Bronchial epithelial cell (primary cell): Measurements from ENCODE around the gene SMAD3. TPM values are rescaled to one million over a fixed set of nuclear protein-coding genes. Genes with fewer than 3 reads are reported as not detected.

Experiments
- DNase-seq: peaks from one replicate; pipeline ENCODE4 v3.0.0-alpha.2; 2010; ENCODE audit warnings: low read depth
- FAIRE-seq: peaks from 2 replicates; lab custom pipeline; 2011; peaks lifted over from hg19 to GRCh38; lab: Jason Lieb, UNC
- H3K27me3 ChIP-seq: 2 replicates; pipeline ENCODE4 v1.5.1; 2011; ENCODE audit warnings: low read length; ENCODE audit not compliant: control insufficient read depth, insufficient read depth
- H3K36me3 ChIP-seq: 2 replicates; pipeline ENCODE4 v1.5.1; 2011; ENCODE audit warnings: low read length; ENCODE audit not compliant: control insufficient read depth, insufficient read depth
- H3K4me3 ChIP-seq: 2 replicates; pipeline ENCODE4 v1.5.1; 2011; ENCODE audit warnings: mild to moderate bottlenecking, low read depth, low read length, control low read depth
- CTCF ChIP-seq: IDR thresholded peaks from 2 replicates; pipeline ENCODE4 v1.5.1; 2011; ENCODE audit warnings: mild to moderate bottlenecking, moderate library complexity, low read length, control low read depth, inconsistent platforms; ENCODE audit not compliant: insufficient read depth, severe bottlenecking
- total RNA-seq: library from RNA; depleted of rRNA; stranded (reverse); fragments of >200 nt; gene quantifications from 2 replicates; pipeline ENCODE4 v1.2.1, GENCODE V29; 2014

SMAD3 gene
- 9.5 and 14.1 TPM in 2 replicates for total RNA-seq

GRCh38 chr15:67065531-67066005, at the start of gene SMAD3:
SMAD3 (plus strand) TSS chr15:67065602; CDS start chr15:67066155, 553 bp downstream.
- Histone ChIP-seq H3K36me3 (no peaks in the 10 kb centered on the region), H3K27me3 (no peaks in the 10 kb centered on the region), H3K4me3 (peak within 1 kb of the TSS; percentile 92)
- no peak for TF ChIP-seq CTCF
- DNase-seq, result peak; percentile 77
- FAIRE-seq, result no peak

GRCh38 chr15:67017311-67017710, 48.1 kb upstream of the SMAD3 start:
- no peak overlapping the region for H3K4me3 ChIP-seq
- H3K27me3 ChIP-seq, result peaks cover 2% of the 10 kb centered on the region
- FAIRE-seq, result no peak
- H3K36me3 ChIP-seq, result no peaks in the 10 kb centered on the region
- no peak for DNase-seq
- no peak for TF ChIP-seq CTCF

- TF ChIP-seq CTCF, result no peak
Measured at GRCh38 chr15:67018026-67018425, 47.4 kb upstream of the SMAD3 start.

GRCh38 chr15:67018441-67018840, 47.0 kb upstream of the SMAD3 start:
- H3K27me3 ChIP-seq, result peaks cover 2% of the 10 kb centered on the region
- no peak for DNase-seq
- H3K36me3 ChIP-seq, result no peaks in the 10 kb centered on the region
- FAIRE-seq, result no peak
- no peak overlapping the region for H3K4me3 ChIP-seq
- TF ChIP-seq CTCF, result no peak

More at GRCh38 chr15:67018026-67018425, 47.4 kb upstream of the SMAD3 start:
- Histone ChIP-seq H3K27me3 (peaks cover 2% of the 10 kb centered on the region), H3K4me3 (no peak overlapping the region), H3K36me3 (no peaks in the 10 kb centered on the region)
- no peak for FAIRE-seq
- DNase-seq, result no peak

- no peak for FAIRE-seq
- no peak overlapping the region for H3K4me3 ChIP-seq
- no peak for TF ChIP-seq CTCF
- no peak for DNase-seq
- peaks cover 2% of the 10 kb centered on the region for H3K27me3 ChIP-seq
- no peaks in the 10 kb centered on the region for H3K36me3 ChIP-seq
Measured at GRCh38 chr15:67019069-67019468, 46.3 kb upstream of the SMAD3 start.
